HCT116 (cell line): Measurements from ENCODE around the gene TK2. TPM values are rescaled to one million over a fixed set of nuclear protein-coding genes. Genes with fewer than 3 reads are reported as not detected.

Experiments
- ATAC-seq: fragments of 200-7000 bp; cut with Tn5 transposase; 2 replicates; pipeline ENCODE4 v1.9.1; 2020; ENCODE audit warnings: mild to moderate bottlenecking, moderate library complexity
- BruUV-seq: library from RNA; stranded (reverse); fragments of 400-500 nt; replicated peaks from 2 replicates; lab custom pipeline; 2021; lab: Mats Ljungman, UMichigan
- CTCF ChIA-PET: fragments of 300-600 bp; sonication (Branson Sonifier 250); formaldehyde crosslinking; loops from one replicate; lab custom pipeline; 2021; ENCODE audit warnings: antibody characterized with exemption; lab: Charles Lee
- POLR2A ChIA-PET: fragments of 300-600, 350-600 bp; sonication (Branson Sonifier 250); formaldehyde crosslinking; loops from one replicate; lab custom pipeline; 2021; ENCODE audit warnings: antibody characterized with exemption; lab: Charles Lee
- RAD21 ChIA-PET, 2 experiments: fragments of 300-600 bp; sonication (Branson Sonifier 250); formaldehyde crosslinking; loops; one replicate each; lab custom pipeline; 2023; ENCODE audit warnings: low total read pairs in 2 of 2; ENCODE audit not compliant: uncharacterized antibody in 2 of 2, unreplicated experiment in 2 of 2, low non-redundant PET in 1 of 2; lab: Charles Lee
- DNase-seq: peaks from one replicate; pipeline ENCODE4 v3.0.0-alpha.2; 2010; ENCODE audit warnings: low read depth, low spot score
- H2AFZ ChIP-seq: fragments of 200-600 bp; shearing (Covaris generic), sonication (generic); 2 replicates; pipeline ENCODE4 v1.6.1; 2017; ENCODE audit warnings: low read depth, mixed run types, mixed read lengths, antibody characterized with exemption, low read length; ENCODE audit not compliant: poor library complexity, severe bottlenecking
- H3K27ac ChIP-seq: 2 replicates; pipeline ENCODE4 v1.5.1; 2012; ENCODE audit warnings: low read depth, low read length
- H3K27me3 ChIP-seq: fragments of 200-600 bp; sonication (generic); 2 replicates; pipeline ENCODE4 v1.6.1; 2016; ENCODE audit warnings: mixed run types, low read length, mixed read lengths; ENCODE audit not compliant: insufficient read depth
- H3K36me3 ChIP-seq, 2 experiments: fragments of 200-500 bp in 1 of 2; fragments of 200-600 bp in 1 of 2; sonication (Bioruptor generic) in 1 of 2; sonication (generic) in 1 of 2; 2 replicates each; pipeline versions ENCODE4 v1.5.1 to v1.6.1; 2014 to 2016; ENCODE audit warnings: low read length in 2 of 2, inconsistent platforms in 1 of 2, mixed read lengths in 1 of 2, mixed run types in 1 of 2; ENCODE audit not compliant: insufficient read depth in 2 of 2, control insufficient read depth in 1 of 2
- H3K4me1 ChIP-seq, 2 experiments: fragments of 200-600 bp in 1 of 2; sonication (generic) in 1 of 2; 2 replicates each; pipeline versions ENCODE4 v1.5.1 to v1.6.1; 2012 to 2017; ENCODE audit warnings: low read length in 2 of 2, inconsistent platforms in 1 of 2, mild to moderate bottlenecking in 1 of 2, mixed read lengths in 1 of 2, mixed run types in 1 of 2, moderate library complexity in 1 of 2; ENCODE audit not compliant: insufficient read depth in 2 of 2, control insufficient read depth in 1 of 2
- H3K4me2 ChIP-seq: fragments of 200-600 bp; sonication (generic); 2 replicates; pipeline ENCODE4 v1.6.1; 2017; ENCODE audit warnings: mixed run types, low read length, mixed read lengths
- H3K4me3 ChIP-seq, 2 experiments: fragments of 200-600 bp in 1 of 2; sonication (generic) in 1 of 2; replicated peaks in 1 of 2; 2 replicates each; pipeline ENCODE4 v1.5.1; 2011 to 2016; ENCODE audit warnings: low read length in 2 of 2, control low read depth in 1 of 2, low read depth in 1 of 2, mild to moderate bottlenecking in 1 of 2, mixed read lengths in 1 of 2, mixed run types in 1 of 2
- H3K79me2 ChIP-seq: fragments of 200-600 bp; sonication (generic); 2 replicates; pipeline ENCODE4 v1.6.1; 2017; ENCODE audit warnings: mild to moderate bottlenecking, mixed run types, low read length, moderate library complexity, mixed read lengths; ENCODE audit not compliant: insufficient read depth
- H3K9ac ChIP-seq: fragments of 200-600 bp; sonication (generic); 2 replicates; pipeline ENCODE4 v1.6.1; 2016; ENCODE audit warnings: low read length, mixed read lengths
- H3K9me2 ChIP-seq: fragments of 200-600 bp; sonication (generic), shearing (Covaris generic); 2 replicates; pipeline ENCODE4 v1.6.1; 2017; ENCODE audit warnings: mixed run types, mild to moderate bottlenecking, moderate library complexity; ENCODE audit not compliant: insufficient read depth
- H3K9me3 ChIP-seq, 2 experiments: fragments of 200-500 bp in 1 of 2; fragments of 200-600 bp in 1 of 2; sonication (Bioruptor generic) in 1 of 2; sonication (generic) in 1 of 2; 2 replicates each; pipeline ENCODE4 v1.6.1; 2014 to 2017; ENCODE audit warnings: low read length in 2 of 2, mixed read lengths in 2 of 2, inconsistent platforms in 1 of 2, low read depth in 1 of 2, mild to moderate bottlenecking in 1 of 2, mixed run types in 1 of 2, moderate library complexity in 1 of 2; ENCODE audit not compliant: control insufficient read depth in 1 of 2, insufficient read depth in 1 of 2
- H4K20me1 ChIP-seq: fragments of 200-600 bp; sonication (generic), shearing (Covaris generic); 2 replicates; pipeline ENCODE4 v1.6.1; 2017; ENCODE audit warnings: mixed run types, mild to moderate bottlenecking, moderate library complexity; ENCODE audit not compliant: insufficient read depth
- ATF3 ChIP-seq: IDR thresholded peaks from 2 replicates; pipeline ENCODE4 v1.6.1; 2012
- EGR1 ChIP-seq: IDR thresholded peaks from 2 replicates; pipeline ENCODE4 v1.6.1; 2012; ENCODE audit warnings: low read depth
- ELF1 ChIP-seq: IDR thresholded peaks from 2 replicates; pipeline ENCODE4 v1.6.1; 2012; ENCODE audit warnings: low read depth, borderline replicate concordance
- EZH2 ChIP-seq: fragments of 200-600 bp; sonication (generic); IDR thresholded peaks from 2 replicates; pipeline ENCODE4 v1.6.1; 2017; ENCODE audit warnings: antibody characterized with exemption, mixed run types
- EZH2phosphoT487 ChIP-seq: fragments of 200-600 bp; IDR thresholded peaks from 2 replicates; pipeline ENCODE4 v1.6.1; 2018; ENCODE audit warnings: antibody characterized with exemption, borderline replicate concordance
- JUND ChIP-seq: IDR thresholded peaks from 2 replicates; pipeline ENCODE4 v1.6.1; 2012
- MAX ChIP-seq: IDR thresholded peaks from 2 replicates; pipeline ENCODE4 v1.6.1; 2012
- POLR2A ChIP-seq: IDR thresholded peaks from 2 replicates; pipeline ENCODE4 v1.7.0; 2011; ENCODE audit warnings: borderline replicate concordance; ENCODE audit not compliant: insufficient read depth, insufficient read length; ENCODE audit errors: extremely low read depth
- RAD21 ChIP-seq: IDR thresholded peaks from 2 replicates; pipeline ENCODE4 v1.6.1; 2012; ENCODE audit warnings: low read depth, mild to moderate bottlenecking
- REST ChIP-seq: IDR thresholded peaks from 2 replicates; pipeline ENCODE4 v1.6.1; 2012; ENCODE audit warnings: low read depth
- SIN3A ChIP-seq: IDR thresholded peaks from 2 replicates; pipeline ENCODE4 v1.6.1; 2012; ENCODE audit warnings: low read depth
- SP1 ChIP-seq: IDR thresholded peaks from 2 replicates; pipeline ENCODE4 v1.6.1; 2012; ENCODE audit warnings: low read depth
- SRF ChIP-seq: IDR thresholded peaks from 2 replicates; pipeline ENCODE4 v1.6.1; 2012; ENCODE audit warnings: low read depth
- TCF7L2 ChIP-seq: IDR thresholded peaks from 2 replicates; pipeline ENCODE4 v1.7.0; 2011; ENCODE audit warnings: borderline replicate concordance, inconsistent platforms; ENCODE audit not compliant: insufficient read depth, insufficient read length; ENCODE audit errors: extremely low read depth
- YY1 ChIP-seq: IDR thresholded peaks from 2 replicates; pipeline ENCODE4 v1.6.1; 2011; ENCODE audit warnings: low read length, low read depth, moderate library complexity, mild to moderate bottlenecking; ENCODE audit not compliant: insufficient replicate concordance; ENCODE audit errors: extremely low read depth
- ZBTB33 ChIP-seq: IDR thresholded peaks from 2 replicates; pipeline ENCODE4 v1.6.1; 2011; ENCODE audit warnings: mild to moderate bottlenecking, low read length, moderate library complexity; ENCODE audit not compliant: insufficient replicate concordance; ENCODE audit errors: extremely low read depth
- ZNF274 ChIP-seq: fragments of 200-500 bp; sonication (Bioruptor generic); IDR thresholded peaks from 2 replicates; pipeline ENCODE4 v1.6.1; 2014; ENCODE audit warnings: mild to moderate bottlenecking, low read depth, low read length, inconsistent platforms
- intact Hi-C: fragments of 100-400 bp; cut with micrococcal nuclease; formaldehyde crosslinking; loops from 2 replicates; pipeline ENCODE4 v1.10.0; 2022
- total RNA-seq: library from RNA; stranded (reverse); gene quantifications from one replicate; pipeline ENCODE4 v1.2.1, GENCODE V29; 2021; ENCODE audit not compliant: unreplicated experiment

The TK2 gene
- total RNA-seq, 1 experiment from 2014 or later: 15.4 TPM

GRCh38 chr16:66475232-66475631 lies 74.7 kb downstream of the TK2 start (continued):
- TF ChIP-seq ZBTB33 (no peak), SIN3A (no peak), ATF3 (no peak), SP1 (no peak), JUND (no peak), TCF7L2 (no peak), EGR1 (no peak)

- DNase-seq (no peak), ATAC-seq (no peak)
- no peaks in the 10 kb centered on the region for H3K9me2 ChIP-seq
- no peak overlapping the region for H3K4me3 ChIP-seq
- H3K27me3 ChIP-seq: no peaks in the 10 kb centered on the region
- H3K9me3 ChIP-seq: no peaks in the 10 kb centered on the region
- ChIA-PET RAD21 (interaction anchor here in 1 of 2 experiments (0.6 kb wide), 1 partner anchor 41 kb away, joined by 3 read pairs; no protein-coding TSS in a partner anchor), CTCF (interaction anchor here (0.6 to 1.7 kb wide), 2 partner anchors 11 to 114 kb away, joined by 3 to 4 read pairs; no protein-coding TSS in a partner anchor), POLR2A (interaction anchor here (1.9 kb wide), 1 partner anchor 19 kb away, joined by 5 read pairs; no protein-coding TSS in a partner anchor)
- intact Hi-C loops: no loop called here
- H3K9ac ChIP-seq: no peak overlapping the region
- H2AFZ ChIP-seq: no peak overlapping the region
- no peaks in the 10 kb centered on the region for H3K36me3 ChIP-seq
- peaks cover 22 to 26% of the 10 kb centered on the region in 2 experiments for H3K4me1 ChIP-seq
- no peaks in the 10 kb centered on the region for H3K79me2 ChIP-seq
- no peak overlapping the region for H3K4me2 ChIP-seq
- H3K27ac ChIP-seq: no peak overlapping the region
- H4K20me1 ChIP-seq: no peaks in the 10 kb centered on the region
- no TSS peak for BruUV-seq
- TF ChIP-seq SRF (no peak), EZH2 (no peak), TCF7L2 (no peak), RAD21 (no peak), EZH2phosphoT487 (no peak), ELF1 (no peak), MAX (no peak), YY1 (no peak), REST (no peak), ZNF274 (no peak), ATF3 (no peak), POLR2A (no peak)
These were observed 75.1 kb downstream of the TK2 start for GRCh38 chr16:66474750-66475199.
